Measurements from ENCODE around the gene HOXD4. TPM values are rescaled to one million over a fixed set of nuclear protein-coding genes. Genes with fewer than 3 reads are reported as not detected.

HOXD4 gene
- total and polyA plus RNA-seq, 3 experiments from 2014 or later: not detected

DNA sequence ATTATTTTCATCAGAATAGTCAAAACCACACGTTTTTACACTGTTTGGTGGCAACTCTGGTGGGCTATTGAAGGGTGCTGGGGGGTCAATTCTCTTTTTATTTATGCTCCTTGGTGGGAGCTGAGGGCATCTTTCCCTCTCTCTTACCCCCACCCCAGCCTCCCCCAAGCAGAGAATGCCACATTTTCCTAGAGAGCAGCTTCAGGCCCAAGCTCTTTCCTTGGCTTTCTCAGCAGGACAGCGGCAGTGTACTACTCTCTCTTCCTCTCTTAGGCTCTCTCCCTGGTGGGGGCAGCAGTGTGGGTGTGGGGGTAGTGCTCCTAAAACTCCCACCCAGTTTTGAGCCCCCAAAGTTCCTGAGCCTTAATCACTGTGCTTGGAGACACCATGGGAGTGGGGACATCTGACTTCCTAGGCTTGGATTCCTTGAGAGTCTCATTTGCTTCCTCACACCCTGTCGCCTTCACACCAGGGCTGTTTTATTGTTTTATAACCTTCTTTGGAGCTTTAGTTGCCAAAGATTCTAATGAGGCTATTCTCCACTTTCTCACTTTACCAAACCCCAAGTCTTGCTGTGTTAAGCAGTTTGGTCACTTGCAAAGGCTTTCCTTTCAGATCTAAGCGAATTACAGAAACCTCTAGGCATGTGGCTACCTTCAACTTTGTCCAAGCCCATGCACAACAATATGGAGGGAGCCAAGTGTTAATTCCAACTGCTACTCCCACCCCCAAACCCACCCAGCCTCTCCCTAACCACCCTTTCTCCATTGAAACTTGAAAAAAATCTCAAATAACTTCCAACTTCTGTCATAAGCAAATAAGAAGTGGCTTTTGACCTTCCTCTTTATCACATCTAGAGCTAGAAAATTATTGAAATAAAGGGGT, 6.0 kb upstream of the HOXD4 start:
- no peak overlapping the region for H3K27ac Mint-ChIP-seq
- POLR2A ChIA-PET: no interaction called here
- H3K4me1 Mint-ChIP-seq: peaks cover 7 to 18% (median 14%) of the 10 kb centered on the region in 3 donors
- peaks cover 79 to 92% of the 10 kb centered on the region in 2 donors for H3K27me3 Mint-ChIP-seq
- Histone ChIP-seq H3K27me3 (ENCODE audit: insufficient read depth, low read length, poor library complexity, severe bottlenecking) (peaks cover 76% of the 10 kb centered on the region), H3K4me3 (ENCODE audit: low read length) (no peak overlapping the region), H3K27ac (ENCODE audit: low read depth, low read length) (no peak overlapping the region), H3K9me3 (ENCODE audit: low read length) (no peaks in the 10 kb centered on the region), H3K4me1 (ENCODE audit: insufficient read depth, low read length) (peaks cover 7% of the 10 kb centered on the region), H3K36me3 (ENCODE audit: insufficient read depth, low read length) (no peaks in the 10 kb centered on the region)
- peaks cover 0 to 5% (median 2%) of the 10 kb centered on the region in 5 donors for H3K9me3 Mint-ChIP-seq
- no peak for DNase-seq
- peaks cover 0 to 2% (median 0%) of the 10 kb centered on the region in 3 donors for H3K36me3 Mint-ChIP-seq
- CTCF ChIA-PET: interaction anchor here (1.5 to 3.7 kb wide), 2 partner anchors 17 to 18 kb away, joined by 3 to 11 read pairs; no protein-coding TSS in a partner anchor
- no peak overlapping the region for H3K4me3 Mint-ChIP-seq

DNA sequence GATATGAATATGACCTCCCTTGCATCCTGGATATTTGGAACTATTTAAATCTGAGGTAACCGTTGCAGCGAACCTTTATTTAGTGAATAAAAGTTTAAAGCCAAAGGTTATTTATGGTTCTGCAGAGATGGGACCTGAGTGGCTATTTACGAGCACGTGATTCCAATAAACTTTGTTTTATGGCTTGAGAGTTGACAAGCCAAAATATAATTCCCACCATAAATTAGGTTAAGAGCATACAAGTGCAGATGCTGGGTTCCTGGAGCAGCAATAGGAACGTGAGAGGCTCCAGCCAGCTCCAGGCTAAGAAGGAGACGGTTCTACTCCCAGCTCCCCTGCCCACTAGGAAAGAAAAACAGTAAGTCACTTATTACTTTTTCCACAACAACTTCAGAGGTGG, 5.2 kb upstream of the HOXD4 start:
- Histone ChIP-seq H3K4me3 (ENCODE audit: low read length) (no peak overlapping the region), H3K27me3 (ENCODE audit: insufficient read depth, low read length, poor library complexity, severe bottlenecking) (peaks cover 78% of the 10 kb centered on the region), H3K36me3 (ENCODE audit: insufficient read depth, low read length) (no peaks in the 10 kb centered on the region), H3K9me3 (ENCODE audit: low read length) (no peaks in the 10 kb centered on the region), H3K4me1 (ENCODE audit: insufficient read depth, low read length) (peaks cover under 1% of the 10 kb centered on the region), H3K27ac (ENCODE audit: low read depth, low read length) (no peak overlapping the region)
- DNase-seq: no peak
- Mint-ChIP-seq H3K9me3 (peaks cover 0 to 5% (median 3%) of the 10 kb centered on the region in 5 donors), H3K4me1 (peaks cover 4 to 14% (median 12%) of the 10 kb centered on the region in 3 donors), H3K27ac (no peak overlapping the region), H3K27me3 (peaks cover 81 to 96% of the 10 kb centered on the region in 2 donors), H3K36me3 (peaks cover 0 to 2% (median 0%) of the 10 kb centered on the region in 3 donors), H3K4me3 (no peak overlapping the region)
- CTCF ChIA-PET: interaction anchor here (3.7 kb wide), 1 partner anchor 19 kb away, joined by 11 read pairs; no protein-coding TSS in a partner anchor
- POLR2A ChIA-PET: no interaction called here

DNA sequence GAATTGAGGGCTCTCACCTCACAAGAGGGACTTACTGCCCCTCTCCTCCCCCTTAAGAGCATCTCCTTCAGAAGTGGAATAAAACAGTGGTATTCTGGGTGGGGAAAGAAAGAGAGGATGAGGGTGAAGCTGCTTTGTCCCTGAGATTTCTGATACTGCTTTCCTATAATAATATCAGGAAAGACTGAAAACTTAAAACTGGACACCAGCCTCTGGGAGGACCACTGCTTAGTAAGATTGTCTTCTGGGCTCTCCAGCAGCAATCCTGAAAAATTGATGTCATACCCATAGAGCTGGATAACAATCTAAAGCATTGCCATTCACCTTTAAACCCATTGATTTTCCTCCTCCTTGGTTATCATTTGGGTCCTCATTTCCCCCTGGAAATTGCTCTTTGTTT, 4.7 kb upstream of the HOXD4 start:
- H3K36me3 ChIP-seq (ENCODE audit: insufficient read depth, low read length): no peaks in the 10 kb centered on the region
- H3K27ac ChIP-seq (ENCODE audit: low read depth, low read length): no peak overlapping the region
- Mint-ChIP-seq H3K4me3 (no peak overlapping the region), H3K4me1 (peaks cover 2 to 9% (median 6%) of the 10 kb centered on the region in 3 donors), H3K27me3 (peaks cover 81 to 95% of the 10 kb centered on the region in 2 donors), H3K9me3 (peaks cover 0 to 5% (median 0%) of the 10 kb centered on the region in 5 donors), H3K27ac (no peak overlapping the region), H3K36me3 (peaks cover 0 to 2% (median 0%) of the 10 kb centered on the region in 3 donors)
- ChIA-PET CTCF (interaction anchor here (3.7 kb wide), 1 partner anchor 20 kb away, joined by 11 read pairs; no protein-coding TSS in a partner anchor), POLR2A (no interaction called here)
- H3K27me3 ChIP-seq (ENCODE audit: insufficient read depth, low read length, poor library complexity, severe bottlenecking): peaks cover 78% of the 10 kb centered on the region
- no peak for DNase-seq
- H3K4me1 ChIP-seq (ENCODE audit: insufficient read depth, low read length): no peaks in the 10 kb centered on the region
- no peaks in the 10 kb centered on the region for H3K9me3 ChIP-seq (ENCODE audit: low read length)
- no peak overlapping the region for H3K4me3 ChIP-seq (ENCODE audit: low read length)

DNA sequence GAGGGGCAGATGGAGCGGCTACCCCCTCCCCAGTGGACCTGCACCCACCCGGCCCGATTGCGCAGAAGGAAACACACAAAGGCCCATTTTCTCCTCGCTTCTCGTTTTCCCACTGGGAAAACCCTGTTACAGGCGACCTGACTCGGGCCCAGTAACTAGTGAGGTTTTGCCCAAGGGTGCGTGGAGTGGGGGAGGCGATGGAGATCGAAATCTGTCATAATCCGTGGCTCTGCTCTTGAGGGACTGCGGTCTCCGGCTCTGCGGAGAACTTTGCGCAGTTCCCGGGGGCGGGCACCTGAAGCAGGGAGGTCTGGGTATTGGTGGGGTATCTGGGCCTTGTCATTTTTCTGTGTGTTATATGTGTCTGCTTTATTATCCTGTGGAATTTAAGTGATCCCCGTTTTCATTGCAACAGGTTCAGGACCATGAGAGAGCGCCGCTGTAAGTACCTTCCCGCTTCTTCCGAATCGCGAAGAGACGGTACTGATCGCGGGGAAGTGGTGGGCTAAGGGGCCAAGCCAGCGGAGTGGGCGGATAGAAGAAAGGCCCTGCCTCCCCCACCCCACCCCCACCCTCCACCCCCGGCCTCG, 4.0 kb upstream of the HOXD4 start:
- Histone ChIP-seq H3K27ac (ENCODE audit: low read depth, low read length) (no peak overlapping the region), H3K27me3 (ENCODE audit: insufficient read depth, low read length, poor library complexity, severe bottlenecking) (peaks cover 77% of the 10 kb centered on the region), H3K4me1 (ENCODE audit: insufficient read depth, low read length) (no peaks in the 10 kb centered on the region), H3K4me3 (ENCODE audit: low read length) (no peak overlapping the region), H3K36me3 (ENCODE audit: insufficient read depth, low read length) (no peaks in the 10 kb centered on the region), H3K9me3 (ENCODE audit: low read length) (no peaks in the 10 kb centered on the region)
- Mint-ChIP-seq H3K4me1 (peaks cover 2 to 9% (median 6%) of the 10 kb centered on the region in 3 donors), H3K27me3 (peaks cover 76 to 89% of the 10 kb centered on the region in 2 donors), H3K27ac (peak overlapping the region in 1 of 8 donors; percentile 56), H3K4me3 (no peak overlapping the region), H3K36me3 (peaks cover 0 to 2% (median 0%) of the 10 kb centered on the region in 3 donors), H3K9me3 (peaks cover 0 to 5% (median 0%) of the 10 kb centered on the region in 5 donors)
- ChIA-PET POLR2A (no interaction called here), CTCF (interaction anchor here (3.7 kb wide), 1 partner anchor 20 kb away, joined by 11 read pairs; no protein-coding TSS in a partner anchor)
- DNase-seq: no peak

DNA sequence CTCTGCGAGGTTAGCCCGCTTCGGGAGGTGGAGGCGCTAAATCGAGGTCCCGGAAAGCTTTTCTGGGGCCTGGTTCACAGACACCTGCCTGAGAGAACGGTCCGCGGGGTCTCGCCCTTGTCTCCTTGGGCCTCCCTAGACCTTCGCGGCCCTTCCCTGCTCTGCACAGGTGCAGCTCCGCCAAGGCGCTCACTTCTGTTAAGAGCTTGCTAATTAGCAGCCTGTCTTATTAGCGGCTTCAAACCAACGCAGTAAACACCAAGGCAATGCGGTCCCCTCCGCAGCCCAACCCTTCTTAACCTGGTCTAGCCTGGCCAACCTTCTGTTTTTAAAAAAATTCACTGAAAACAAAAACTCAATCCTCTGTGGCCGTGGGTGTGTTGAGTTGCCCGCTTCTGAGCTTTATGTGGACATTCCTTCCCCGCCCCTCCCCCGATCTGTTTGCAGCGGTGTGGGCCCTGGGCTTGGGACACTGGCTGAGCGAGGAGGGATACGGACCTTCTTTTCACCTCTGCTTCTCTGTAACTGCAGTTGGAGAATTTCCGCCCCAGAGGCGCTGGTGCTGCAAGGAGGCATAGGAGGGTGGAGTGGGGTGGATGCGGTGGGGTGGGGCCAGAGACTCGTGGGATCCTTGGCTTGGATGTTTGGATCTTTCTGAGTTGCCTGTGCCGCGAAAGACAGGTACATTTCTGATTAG, 3.4 kb upstream of the HOXD4 start:
- Mint-ChIP-seq H3K4me1 (peaks cover 2 to 9% (median 6%) of the 10 kb centered on the region in 3 donors), H3K4me3 (no peak overlapping the region), H3K9me3 (peaks cover 0 to 5% (median 0%) of the 10 kb centered on the region in 5 donors), H3K36me3 (peaks cover 0 to 2% (median 0%) of the 10 kb centered on the region in 3 donors), H3K27ac (no peak overlapping the region), H3K27me3 (peaks cover 76 to 91% of the 10 kb centered on the region in 2 donors)
- Histone ChIP-seq H3K27me3 (ENCODE audit: insufficient read depth, low read length, poor library complexity, severe bottlenecking) (peaks cover 71% of the 10 kb centered on the region), H3K27ac (ENCODE audit: low read depth, low read length) (no peak overlapping the region), H3K36me3 (ENCODE audit: insufficient read depth, low read length) (no peaks in the 10 kb centered on the region), H3K9me3 (ENCODE audit: low read length) (no peaks in the 10 kb centered on the region), H3K4me3 (ENCODE audit: low read length) (no peak overlapping the region), H3K4me1 (ENCODE audit: insufficient read depth, low read length) (no peaks in the 10 kb centered on the region)
- POLR2A ChIA-PET: no interaction called here
- CTCF ChIA-PET: no interaction called here
- no peak for DNase-seq

DNA sequence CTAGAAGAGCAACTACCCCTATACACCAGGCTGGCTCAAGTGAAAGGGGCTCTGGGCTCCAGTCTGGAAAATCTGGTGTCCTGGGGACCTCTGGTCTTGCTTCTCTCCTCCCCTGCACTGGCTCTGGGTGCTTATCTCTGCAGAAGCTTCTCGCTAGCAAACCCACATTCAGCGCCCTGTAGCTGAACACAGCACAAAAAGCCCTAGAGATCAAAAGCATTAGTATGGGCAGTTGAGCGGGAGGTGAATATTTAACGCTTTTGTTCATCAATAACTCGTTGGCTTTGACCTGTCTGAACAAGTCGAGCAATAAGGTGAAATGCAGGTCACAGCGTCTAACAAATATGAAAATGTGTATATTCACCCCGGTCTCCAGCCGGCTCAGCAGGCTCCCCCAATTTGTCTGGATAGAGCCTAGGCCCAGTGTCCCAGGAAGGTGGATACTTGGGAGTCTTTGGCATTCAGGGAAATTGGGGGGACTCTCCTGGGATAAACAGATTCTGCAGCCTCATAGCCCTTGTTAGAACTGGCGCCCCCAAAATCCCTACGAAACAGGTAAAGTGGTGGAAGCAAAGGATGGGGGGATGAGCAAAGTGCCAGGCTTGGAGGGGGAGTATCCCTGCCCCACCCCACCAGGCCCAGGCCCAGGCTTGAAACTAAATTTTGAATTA, 2.5 kb upstream of the HOXD4 start:
- Mint-ChIP-seq H3K27me3 (peaks cover 76 to 90% of the 10 kb centered on the region in 2 donors), H3K4me3 (no peak overlapping the region), H3K4me1 (peaks cover 2 to 9% (median 6%) of the 10 kb centered on the region in 3 donors), H3K36me3 (peaks cover 0 to 2% (median 0%) of the 10 kb centered on the region in 3 donors), H3K9me3 (peaks cover 0 to 5% (median 0%) of the 10 kb centered on the region in 5 donors), H3K27ac (peak overlapping the region in 1 of 8 donors; percentile 5)
- H3K27ac ChIP-seq (ENCODE audit: low read depth, low read length): no peak overlapping the region
- H3K4me3 ChIP-seq (ENCODE audit: low read length): no peak overlapping the region
- POLR2A ChIA-PET: no interaction called here
- H3K4me1 ChIP-seq (ENCODE audit: insufficient read depth, low read length): no peaks in the 10 kb centered on the region
- no peaks in the 10 kb centered on the region for H3K36me3 ChIP-seq (ENCODE audit: insufficient read depth, low read length)
- H3K27me3 ChIP-seq (ENCODE audit: insufficient read depth, low read length, poor library complexity, severe bottlenecking): peaks cover 65% of the 10 kb centered on the region
- CTCF ChIA-PET: no interaction called here
- no peak for DNase-seq
- no peaks in the 10 kb centered on the region for H3K9me3 ChIP-seq (ENCODE audit: low read length)

DNA sequence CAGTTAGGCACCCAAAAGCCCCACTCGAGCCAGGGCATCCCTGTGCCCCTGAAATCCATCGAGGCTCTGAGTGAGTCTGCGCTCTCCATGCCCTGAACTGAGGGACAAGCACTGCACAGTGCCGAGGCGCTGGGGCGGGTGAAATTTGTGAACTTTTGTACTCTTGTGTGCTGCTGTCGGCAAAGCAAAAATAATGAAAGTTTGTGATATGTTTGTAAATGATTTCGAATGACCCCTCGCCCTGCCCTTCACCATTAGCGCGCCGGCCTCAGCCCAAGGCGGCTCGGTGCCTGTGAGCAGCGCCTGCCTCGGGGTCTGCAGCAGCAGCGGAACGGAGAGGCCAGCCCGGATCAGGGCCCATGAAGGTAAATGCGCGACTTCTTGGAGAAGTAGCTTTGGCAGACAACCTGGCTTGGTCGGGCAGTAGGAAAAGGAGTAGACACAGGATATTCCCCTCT, 1.8 kb upstream of the HOXD4 start:
- H3K36me3 Mint-ChIP-seq: peaks cover 0 to 2% (median 0%) of the 10 kb centered on the region in 3 donors
- Histone ChIP-seq H3K9me3 (ENCODE audit: low read length) (no peaks in the 10 kb centered on the region), H3K27ac (ENCODE audit: low read depth, low read length) (no peak overlapping the region), H3K27me3 (ENCODE audit: insufficient read depth, low read length, poor library complexity, severe bottlenecking) (peaks cover 64% of the 10 kb centered on the region), H3K36me3 (ENCODE audit: insufficient read depth, low read length) (no peaks in the 10 kb centered on the region), H3K4me1 (ENCODE audit: insufficient read depth, low read length) (no peaks in the 10 kb centered on the region), H3K4me3 (ENCODE audit: low read length) (no peak overlapping the region)
- ChIA-PET POLR2A (no interaction called here), CTCF (no interaction called here)
- no peak for DNase-seq
- no peak overlapping the region for H3K4me3 Mint-ChIP-seq
- peaks cover 0 to 5% (median 0%) of the 10 kb centered on the region in 5 donors for H3K9me3 Mint-ChIP-seq
- peak overlapping the region in 1 of 8 donors; percentile 5 for H3K27ac Mint-ChIP-seq
- peaks cover 2 to 9% (median 6%) of the 10 kb centered on the region in 3 donors for H3K4me1 Mint-ChIP-seq
- H3K27me3 Mint-ChIP-seq: peaks cover 76 to 92% of the 10 kb centered on the region in 2 donors
